ENCODE results near the gene RNF182.

RNF182 gene

GRCh38 chr6:13910443-13910842 is 14.3 kb upstream of the RNF182 start:
- no peak for TF ChIP-seq ZNF274 (IDR thresholded peaks at IDR 0.05; ENCODE audit: low read depth, low read length)
- H3K4me3 ChIP-seq (ENCODE audit: low read length), result no peak overlapping the region

DNA sequence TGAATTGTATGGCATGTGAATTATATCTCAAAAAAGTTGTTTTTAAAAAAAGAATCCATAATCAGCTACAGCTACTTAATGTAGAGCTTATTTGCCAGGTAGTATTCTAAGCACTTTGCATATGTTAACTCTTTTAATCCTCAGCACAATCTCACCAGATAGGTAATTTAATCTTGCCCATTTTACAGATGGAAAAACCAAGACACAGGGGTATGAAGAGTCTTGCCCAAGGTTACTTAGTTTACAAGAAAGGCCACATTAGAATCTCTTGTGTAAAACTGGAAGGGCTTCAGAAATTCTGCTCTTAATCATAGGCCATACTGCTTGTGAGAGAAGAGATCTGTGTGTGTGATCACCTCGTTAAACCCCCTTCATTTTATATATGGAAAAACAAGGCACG is 13.4 kb upstream of the RNF182 start:
- H3K4me3 ChIP-seq (ENCODE audit: low read length), result no peak overlapping the region
- no peak for TF ChIP-seq ZNF274 (IDR thresholded peaks at IDR 0.05; ENCODE audit: low read depth, low read length)

DNA sequence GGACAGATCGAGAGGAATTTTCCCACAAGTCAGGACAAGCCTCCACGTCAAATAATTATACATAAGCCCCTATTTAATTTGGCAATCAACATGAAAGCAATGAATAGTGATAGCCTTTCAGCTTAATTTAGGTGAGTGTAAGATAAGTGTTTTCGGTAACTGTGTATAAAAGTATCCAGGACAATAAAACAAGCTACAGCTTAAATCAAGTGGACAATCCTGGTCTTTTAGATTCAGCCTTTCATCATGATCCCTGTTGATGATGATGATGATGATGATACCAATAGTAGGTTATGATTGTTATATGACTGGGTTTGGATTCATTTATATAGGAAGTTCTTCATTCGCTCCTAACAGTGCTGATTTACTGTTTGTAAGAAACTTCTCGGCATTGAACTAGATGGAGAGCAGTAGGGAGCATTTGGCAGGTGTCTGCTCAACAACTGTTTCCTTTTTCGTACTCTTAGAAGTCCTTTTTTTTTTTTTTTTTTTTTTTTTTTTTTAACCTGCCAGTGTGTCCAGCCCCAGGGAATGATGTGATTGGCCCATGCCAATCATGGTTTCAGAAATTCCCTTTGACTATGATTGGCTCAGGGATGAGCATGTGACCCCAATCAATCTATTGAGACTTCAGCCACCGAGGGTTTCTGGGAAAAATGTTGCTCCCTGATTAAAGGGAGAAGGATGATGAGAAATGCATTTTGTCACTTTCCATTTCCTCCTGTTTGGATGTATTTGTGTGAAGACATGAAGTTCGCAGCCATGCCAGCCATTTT is 11.3 kb upstream of the RNF182 start:
- TF ChIP-seq ZNF274 (IDR thresholded peaks at IDR 0.05; ENCODE audit: low read depth, low read length), result no peak
- no peak overlapping the region for H3K4me3 ChIP-seq (ENCODE audit: low read length)

DNA sequence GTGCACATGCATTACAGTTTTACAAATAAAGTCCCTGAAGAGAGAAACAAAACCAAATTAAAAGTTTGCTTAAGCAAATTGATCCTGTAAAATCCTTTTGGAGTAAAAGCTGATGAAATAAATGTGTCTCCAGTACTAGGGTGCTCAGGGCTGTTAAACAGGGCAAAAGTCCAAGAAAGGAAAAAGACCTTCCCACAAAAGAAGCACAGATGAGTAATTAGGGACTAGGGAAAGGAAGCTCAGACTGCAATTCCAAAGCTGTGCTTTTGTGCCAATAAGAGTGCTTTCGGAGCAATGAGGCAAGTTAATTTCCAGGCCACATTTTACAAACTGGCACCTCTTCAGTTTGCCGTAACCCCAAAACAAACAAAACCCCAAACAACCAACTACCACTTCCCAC is 10.4 kb upstream of the RNF182 start:
- H3K4me3 ChIP-seq (ENCODE audit: low read length), result no peak overlapping the region
- no peak for TF ChIP-seq ZNF274 (IDR thresholded peaks at IDR 0.05; ENCODE audit: low read depth, low read length)

- no peak for TF ChIP-seq ZNF274 (IDR thresholded peaks at IDR 0.05; ENCODE audit: low read depth, low read length)
- H3K4me3 ChIP-seq (ENCODE audit: low read length), result no peak overlapping the region
Measured at GRCh38 chr6:13915561-13916229, 9.1 kb upstream of the RNF182 start.

DNA sequence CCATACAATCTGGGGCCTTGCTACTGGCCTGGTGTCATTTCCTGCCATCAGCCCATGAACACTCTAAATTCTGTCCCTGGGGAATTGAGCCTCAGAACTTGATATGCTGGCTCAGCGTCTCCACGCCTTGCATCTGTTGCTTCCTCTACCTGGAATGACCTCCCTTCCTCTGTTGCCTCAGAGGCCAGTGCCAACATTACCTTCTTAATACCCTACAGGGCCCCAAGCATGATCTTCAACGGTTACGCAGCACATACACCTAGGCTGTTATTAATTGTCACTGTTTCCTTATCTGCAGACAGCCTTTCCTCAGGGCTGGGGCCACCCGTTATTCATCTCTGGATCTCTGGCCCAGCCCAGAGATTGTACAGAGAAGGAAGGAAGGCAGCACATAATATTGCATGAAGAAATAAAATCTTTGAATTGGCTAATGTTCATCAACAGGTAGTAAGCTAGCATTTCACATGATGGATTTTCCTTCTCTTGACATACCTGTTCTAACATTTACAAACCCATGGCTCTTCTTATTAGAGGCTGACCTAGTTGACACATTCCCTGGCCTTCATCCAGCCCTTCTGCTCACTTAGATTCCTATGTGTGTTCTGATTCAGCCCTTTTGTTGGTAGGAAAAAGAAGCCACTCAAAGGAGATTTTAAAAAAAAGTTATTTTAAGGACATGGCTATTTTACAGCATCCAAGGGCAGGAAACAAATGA is 8.4 kb upstream of the RNF182 start:
- no peak overlapping the region for H3K4me3 ChIP-seq (ENCODE audit: low read length)
- TF ChIP-seq ZNF274 (IDR thresholded peaks at IDR 0.05; ENCODE audit: low read depth, low read length), result no peak

DNA sequence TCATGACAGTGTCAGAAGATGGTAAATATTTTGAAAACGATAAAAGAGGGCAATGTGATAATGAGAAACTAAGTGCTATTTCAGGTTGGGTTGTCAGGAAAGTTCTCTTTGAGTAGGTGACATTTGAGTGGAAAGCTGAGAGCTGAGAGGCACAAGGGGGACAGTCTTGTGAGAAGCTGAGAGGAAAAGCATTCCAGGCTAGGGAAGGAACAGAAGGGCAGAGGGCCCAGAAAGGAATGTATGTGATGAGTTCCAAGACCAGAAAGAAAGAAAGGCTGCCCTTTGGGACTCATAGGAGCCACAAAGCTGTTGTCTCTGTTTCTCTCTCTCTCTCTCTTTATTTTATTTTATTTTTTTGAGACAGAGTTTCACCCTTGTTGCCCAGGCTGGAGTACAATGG is 7.6 kb upstream of the RNF182 start:
- H3K4me3 ChIP-seq (ENCODE audit: low read length), result no peak overlapping the region
- TF ChIP-seq ZNF274 (IDR thresholded peaks at IDR 0.05; ENCODE audit: low read depth, low read length), result no peak

DNA sequence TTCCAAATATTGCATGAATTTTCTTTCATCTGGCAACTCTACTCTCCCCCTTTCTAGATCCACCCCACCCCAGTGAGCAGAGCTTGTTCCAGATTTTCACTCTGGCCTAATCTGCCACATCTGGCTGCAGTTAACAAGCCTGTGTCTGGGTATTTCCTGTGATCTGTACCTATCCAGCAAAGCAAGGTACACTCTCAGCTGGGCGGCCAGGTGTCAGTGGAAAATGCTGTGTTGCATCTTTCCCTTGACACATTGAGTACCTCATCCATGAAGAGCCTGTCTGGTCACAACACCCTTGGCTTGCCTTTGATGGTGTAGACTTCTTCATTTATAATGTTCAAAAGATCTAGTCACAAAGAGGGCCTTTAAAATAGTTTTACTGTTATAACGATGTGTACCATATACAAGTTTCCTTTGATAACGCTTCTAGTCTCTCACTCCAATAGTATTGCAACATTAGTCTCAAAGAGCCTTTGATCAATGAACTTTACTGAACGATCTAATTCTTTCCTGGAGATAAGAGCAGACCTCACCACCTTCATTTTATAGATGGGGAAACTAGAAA is 6.0 kb upstream of the RNF182 start:
- no peak overlapping the region for H3K4me3 ChIP-seq (ENCODE audit: low read length)
- no peak for TF ChIP-seq ZNF274 (IDR thresholded peaks at IDR 0.05; ENCODE audit: low read depth, low read length)

DNA sequence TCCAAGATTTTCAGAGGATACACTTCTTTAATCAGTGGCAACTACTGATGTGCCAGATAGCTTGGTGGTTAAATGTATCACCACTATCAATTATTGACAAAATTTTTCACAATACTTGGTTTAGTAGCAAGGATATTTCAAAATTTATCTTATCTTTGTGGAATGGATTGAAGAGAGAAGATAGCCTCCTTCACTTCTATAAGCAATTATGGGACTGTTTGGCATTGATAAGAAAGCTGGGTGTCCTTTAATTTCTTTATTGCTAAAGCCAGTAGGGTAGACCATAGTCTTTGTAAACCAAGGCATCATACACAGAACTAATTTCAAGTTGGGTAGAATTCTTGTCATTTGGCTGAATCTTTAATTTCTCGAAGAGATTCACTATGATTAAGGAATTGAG is 4.9 kb upstream of the RNF182 start:
- H3K4me3 ChIP-seq (ENCODE audit: low read length), result no peak overlapping the region
- TF ChIP-seq ZNF274 (IDR thresholded peaks at IDR 0.05; ENCODE audit: low read depth, low read length), result no peak

DNA sequence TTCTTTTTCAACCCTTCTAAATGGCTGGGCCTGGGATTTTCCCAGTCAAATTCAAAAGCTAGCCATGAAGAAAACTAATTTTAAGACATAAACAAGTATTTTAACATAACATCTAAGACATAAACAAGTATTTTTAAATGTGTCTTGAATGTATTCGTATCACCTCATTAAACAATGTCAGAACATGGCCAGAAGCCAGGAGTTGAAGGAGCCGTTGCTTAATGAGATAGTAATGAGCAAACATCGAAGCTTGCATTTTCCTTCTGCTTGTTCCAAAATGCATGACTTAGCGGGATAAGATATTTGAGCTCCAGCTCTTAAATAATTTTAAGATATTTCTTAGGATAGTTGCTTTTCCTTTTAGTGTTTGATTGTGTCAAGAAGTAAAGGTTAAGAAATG is 4.2 kb upstream of the RNF182 start:
- TF ChIP-seq ZNF274 (IDR thresholded peaks at IDR 0.05; ENCODE audit: low read depth, low read length), result no peak
- H3K4me3 ChIP-seq (ENCODE audit: low read length), result no peak overlapping the region

DNA sequence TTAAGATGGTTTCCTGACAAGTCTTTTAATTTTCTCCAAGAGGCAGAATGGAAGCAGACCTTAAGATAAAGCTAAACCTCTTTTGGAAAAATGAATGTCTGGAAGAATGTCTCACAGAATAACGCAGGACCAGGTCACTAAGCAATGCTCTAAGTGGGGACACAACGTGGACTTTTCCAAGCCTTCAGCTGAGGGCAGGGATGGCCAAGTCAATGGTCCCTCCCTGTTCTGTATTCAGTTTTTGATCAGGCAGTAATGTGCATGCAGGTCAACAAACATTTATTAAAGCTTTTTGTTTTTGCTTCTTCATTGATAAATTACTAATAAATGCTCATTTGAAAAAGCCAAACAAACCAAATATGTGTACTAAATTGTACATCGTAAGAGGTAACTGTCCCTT is 2.0 kb upstream of the RNF182 start:
- no peak for TF ChIP-seq ZNF274 (IDR thresholded peaks at IDR 0.05; ENCODE audit: low read depth, low read length)
- no peak overlapping the region for H3K4me3 ChIP-seq (ENCODE audit: low read length)

- no peak overlapping the region for H3K4me3 ChIP-seq (ENCODE audit: low read length)
Measured at GRCh38 chr6:13923527-13924145, 1.1 kb upstream of the RNF182 start.

DNA sequence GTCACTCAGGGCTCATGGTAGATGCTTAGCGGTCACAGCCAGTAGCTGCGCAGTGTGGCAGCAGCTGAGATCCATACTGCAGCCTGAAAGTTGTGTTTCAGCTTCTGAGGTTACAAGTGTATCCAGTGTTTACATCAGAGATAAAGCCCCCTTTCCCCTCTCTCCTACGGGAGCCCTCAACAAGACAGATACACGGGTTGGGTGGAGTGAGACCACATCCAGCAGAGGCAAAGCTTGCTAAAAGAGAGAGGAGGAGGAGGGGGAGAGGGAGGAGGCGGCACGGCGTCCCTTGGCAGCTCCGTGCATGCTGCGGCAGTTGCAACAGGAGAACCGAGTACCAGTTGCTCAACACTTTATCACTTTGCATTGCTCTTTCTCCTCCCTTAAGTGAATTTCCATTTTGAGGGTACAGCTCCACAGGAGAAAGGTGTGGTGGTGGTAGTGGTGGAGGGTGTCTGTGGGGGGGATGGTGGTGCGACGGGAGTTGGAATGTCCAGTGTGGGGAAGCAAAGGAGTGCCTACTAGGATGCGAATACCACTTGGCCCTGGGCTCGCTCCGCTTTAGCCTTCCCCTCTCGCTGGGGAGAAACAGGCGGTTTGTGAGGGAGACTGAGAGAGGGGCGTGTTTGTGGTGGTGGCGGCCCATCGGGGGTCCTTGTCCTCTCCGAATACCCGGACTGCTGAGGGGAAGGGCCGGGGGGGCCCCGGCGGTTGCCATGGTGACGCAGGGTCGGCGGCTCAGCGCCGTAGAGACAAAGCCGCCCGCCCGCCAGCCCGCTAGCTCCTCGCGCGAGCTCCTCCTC is 405 bp upstream of the RNF182 start:
- peak overlapping the region; percentile 29 for H3K4me3 ChIP-seq (ENCODE audit: low read length)

More at GRCh38 chr6:13923527-13924145, 1.1 kb upstream of the RNF182 start:
- no peak for TF ChIP-seq ZNF274 (IDR thresholded peaks at IDR 0.05; ENCODE audit: low read depth, low read length)

More for the DNA sequence above, 405 bp upstream of the RNF182 start:
- no peak for TF ChIP-seq ZNF274 (IDR thresholded peaks at IDR 0.05; ENCODE audit: low read depth, low read length)
